ENCODE measurements around the gene FYCO1. TPM values are rescaled to one million over a fixed set of nuclear protein-coding genes. Genes with fewer than 3 reads are reported as not detected.

FYCO1 gene
- total RNA-seq, 2 experiments from 2014 or later, result 14.1 to 14.5 TPM

DNA sequence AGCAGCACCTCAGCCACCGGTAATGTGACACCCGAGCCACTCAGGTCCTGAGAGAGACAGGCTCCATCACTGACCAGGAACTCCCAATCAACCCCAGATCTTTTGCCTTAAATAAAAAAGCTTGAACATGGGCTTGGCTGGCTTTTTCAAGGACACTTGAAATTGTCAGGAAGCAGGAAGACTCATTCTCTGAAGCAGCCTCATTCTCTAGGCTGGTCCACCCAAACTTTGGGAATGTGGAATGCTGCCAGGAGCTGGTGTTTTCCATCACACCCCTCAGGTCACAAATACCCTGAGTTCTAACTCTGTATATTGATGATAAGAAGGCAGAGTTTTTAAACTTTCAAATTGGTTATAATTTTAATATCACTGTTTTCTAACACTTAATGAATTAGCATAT, 35.3 kb downstream of the FYCO1 start:
- Mint-ChIP-seq H3K36me3 (ENCODE audit: low read depth) (peaks cover 91% of the 10 kb centered on the region), H3K9me3 (no peaks in the 10 kb centered on the region), H3K27ac (no peak overlapping the region), H3K4me3 (no peak overlapping the region), H3K27me3 (no peaks in the 10 kb centered on the region), H3K4me1 (ENCODE audit: low read depth) (peaks cover 44% of the 10 kb centered on the region)
- ChIA-PET CTCF (interaction anchor here (3.6 to 14.2 kb wide), 3 partner anchors 8 to 117 kb away, joined by 20 to 136 read pairs (median 28); no protein-coding TSS in a partner anchor), POLR2A (interaction anchor here (0.9 to 5.0 kb wide), 6 partner anchors 10 to 124 kb away, joined by 3 to 17 read pairs (median 4); partner anchors contain the start of gene FYCO1)
- TF ChIP-seq CTCF (IDR thresholded peaks at IDR 0.05), result no peak
- intact Hi-C loops (cut with micrococcal nuclease), result no loop called here
- no peak for DNase-seq
- ATAC-seq, result no peak

GRCh38 chr3:45959201-45959600, 36.4 kb downstream of the FYCO1 start:
- TF ChIP-seq CTCF (IDR thresholded peaks at IDR 0.05), result no peak
- H3K36me3 Mint-ChIP-seq (ENCODE audit: low read depth), result peaks cover 91% of the 10 kb centered on the region
- DNase-seq (no peak), ATAC-seq (no peak)
- POLR2A ChIA-PET, result interaction anchor here (1.2 to 5.0 kb wide), 8 partner anchors 9 to 106 kb away, joined by 3 to 17 read pairs (median 6); partner anchors contain the start of gene CXCR6
- no peaks in the 10 kb centered on the region for H3K27me3 Mint-ChIP-seq
- no peak overlapping the region for H3K4me3 Mint-ChIP-seq
- H3K4me1 Mint-ChIP-seq (ENCODE audit: low read depth), result peaks cover 33% of the 10 kb centered on the region
- CTCF ChIA-PET, result interaction anchor here (1.1 to 14.2 kb wide), 4 partner anchors 7 to 419 kb away, joined by 3 to 136 read pairs (median 24); no protein-coding TSS in a partner anchor
- no peak overlapping the region for H3K27ac Mint-ChIP-seq
- intact Hi-C loops (cut with micrococcal nuclease), result no loop called here
- H3K9me3 Mint-ChIP-seq, result no peaks in the 10 kb centered on the region

DNA sequence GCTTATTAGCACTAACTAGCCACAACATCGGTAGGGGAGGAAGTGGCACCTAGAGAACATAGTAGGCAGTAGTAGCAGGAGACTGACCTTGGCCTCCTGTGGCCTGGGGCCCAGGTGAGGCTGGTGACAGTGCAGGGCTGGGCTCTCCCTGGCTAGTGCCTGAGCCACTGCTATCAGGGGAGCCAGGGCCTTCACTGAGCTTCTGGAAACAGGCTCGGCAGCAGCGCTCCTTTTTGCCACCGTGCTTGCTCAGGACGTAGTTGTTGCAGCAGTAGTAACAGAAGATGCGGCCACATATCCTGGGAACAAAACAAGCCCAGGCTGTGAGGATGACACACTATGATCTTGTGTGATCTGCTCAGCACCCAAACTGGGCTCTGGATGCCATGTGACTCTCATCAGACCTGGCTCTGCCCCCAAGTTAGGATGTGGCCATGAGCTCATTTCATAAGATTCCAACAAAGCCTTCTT, 37.3 kb downstream of the FYCO1 start:
- intact Hi-C loops (cut with micrococcal nuclease), result no loop called here
- no peak for TF ChIP-seq CTCF (IDR thresholded peaks at IDR 0.05)
- POLR2A ChIA-PET, result interaction anchor here (1.2 to 5.0 kb wide), 9 partner anchors 8 to 107 kb away, joined by 3 to 17 read pairs (median 5); partner anchors contain the start of gene CXCR6
- ATAC-seq (no peak), DNase-seq (no peak)
- Mint-ChIP-seq H3K4me1 (ENCODE audit: low read depth) (peaks cover 31% of the 10 kb centered on the region), H3K27ac (peak overlapping the region; percentile 44), H3K4me3 (no peak overlapping the region), H3K9me3 (no peaks in the 10 kb centered on the region), H3K27me3 (no peaks in the 10 kb centered on the region), H3K36me3 (ENCODE audit: low read depth) (peaks cover 91% of the 10 kb centered on the region)
- CTCF ChIA-PET, result interaction anchor here (0.7 to 14.2 kb wide), 5 partner anchors 10 to 123 kb away, joined by 3 to 136 read pairs (median 4); no protein-coding TSS in a partner anchor

- TF ChIP-seq CTCF (IDR thresholded peaks at IDR 0.05), result no peak
- intact Hi-C loops (cut with micrococcal nuclease), result no loop called here
- ChIA-PET POLR2A (interaction anchor here (0.6 to 2.5 kb wide), 6 partner anchors 10 to 143 kb away, joined by 3 to 11 read pairs (median 5); partner anchors contain the start of gene CXCR6), CTCF (interaction anchor here (1.2 to 14.2 kb wide), 4 partner anchors 9 to 120 kb away, joined by 3 to 136 read pairs (median 12); no protein-coding TSS in a partner anchor)
- Mint-ChIP-seq H3K9me3 (no peaks in the 10 kb centered on the region), H3K27me3 (no peaks in the 10 kb centered on the region), H3K4me3 (no peak overlapping the region), H3K27ac (peak overlapping the region; percentile 44), H3K4me1 (ENCODE audit: low read depth) (peaks cover 28% of the 10 kb centered on the region), H3K36me3 (ENCODE audit: low read depth) (peaks cover 91% of the 10 kb centered on the region)
- no peak for DNase-seq
- ATAC-seq, result no peak
Observed at GRCh38 chr3:45957586-45957985, 38.0 kb downstream of the FYCO1 start.

- CTCF ChIA-PET, result no interaction called here
- ATAC-seq, result no peak
Observed at GRCh38 chr3:45955706-45956105, 39.9 kb downstream of the FYCO1 start.

More at GRCh38 chr3:45955706-45956105, 39.9 kb downstream of the FYCO1 start:
- intact Hi-C loops (cut with micrococcal nuclease), result no loop called here
- Mint-ChIP-seq H3K27ac (no peak overlapping the region), H3K9me3 (no peaks in the 10 kb centered on the region), H3K36me3 (ENCODE audit: low read depth) (peaks cover 91% of the 10 kb centered on the region), H3K4me3 (no peak overlapping the region), H3K4me1 (ENCODE audit: low read depth) (peaks cover 29% of the 10 kb centered on the region), H3K27me3 (no peaks in the 10 kb centered on the region)
- DNase-seq, result no peak
- no peak for TF ChIP-seq CTCF (IDR thresholded peaks at IDR 0.05)
- POLR2A ChIA-PET, result no interaction called here

All from activated CD8-positive, alpha-beta T cell treated with anti-CD3 and anti-CD28 coated beads for 36 hours (primary cell).